Mammary epithelial cell (primary cell): ENCODE results near the gene SGSM2.

Source experiments
- CTCF ChIP-seq, 2 donors: IDR thresholded peaks in 1 of 2; conservative IDR thresholded peaks in 1 of 2; 2 replicates each; pipeline ENCODE4 v1.5.1; 2011 to 2012; ENCODE audit warnings: inconsistent platforms in 2 of 2, low read length in 2 of 2, mild to moderate bottlenecking in 2 of 2, control low read depth in 1 of 2, low read depth in 1 of 2; ENCODE audit not compliant: insufficient read depth in 1 of 2; ENCODE audit errors: extremely low read depth in 1 of 2
- EZH2 ChIP-seq: IDR thresholded peaks from 2 replicates; pipeline ENCODE4 v1.6.1; 2012; ENCODE audit warnings: low read length, inconsistent platforms, borderline replicate concordance

GRCh38 chr17:2299136-2299535 is 38.2 kb upstream of the SGSM2 start:
- TF ChIP-seq CTCF (conservative IDR thresholded peaks at IDR 0.05 in 1 of 2, IDR thresholded peaks at IDR 0.05 in 1 of 2; ENCODE audit: extremely low read depth in 1 of 2, insufficient read depth in 1 of 2, low read depth in 1 of 2, low read length in 2 of 2) (no peak), EZH2 (no peak)
